Amniotic stem cell (primary cell): ENCODE data around the gene MAGI1.
"Not testable (repeated sequence)": the region's sequence is repeated elsewhere in the genome, so short reads cannot be mapped to it uniquely, and the experiment has no call there.

Experiments used
- DNase-seq: peaks from one replicate; lab custom pipeline; 2025; lab: John Stamatoyannopoulos, UW

Gene MAGI1

DNA sequence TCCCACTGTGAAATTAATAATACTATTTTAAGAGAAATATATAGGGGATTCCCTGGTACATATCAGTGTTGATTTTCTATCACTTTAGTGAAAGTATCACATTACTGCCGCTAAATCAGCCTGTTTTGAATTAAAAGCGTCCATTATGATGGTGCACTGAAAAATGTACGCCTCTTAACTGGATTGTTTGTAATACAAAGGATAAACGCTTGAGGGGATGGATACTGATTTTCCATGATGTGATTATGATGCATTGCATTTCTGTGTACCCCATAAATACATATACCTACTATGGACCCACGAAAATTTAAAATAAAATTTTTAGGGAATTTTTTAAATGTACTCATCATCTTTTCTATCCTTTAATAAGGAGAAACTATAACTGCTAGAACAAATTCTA is 478.6 kb downstream of the MAGI1 start:
- no peak for DNase-seq

DNA sequence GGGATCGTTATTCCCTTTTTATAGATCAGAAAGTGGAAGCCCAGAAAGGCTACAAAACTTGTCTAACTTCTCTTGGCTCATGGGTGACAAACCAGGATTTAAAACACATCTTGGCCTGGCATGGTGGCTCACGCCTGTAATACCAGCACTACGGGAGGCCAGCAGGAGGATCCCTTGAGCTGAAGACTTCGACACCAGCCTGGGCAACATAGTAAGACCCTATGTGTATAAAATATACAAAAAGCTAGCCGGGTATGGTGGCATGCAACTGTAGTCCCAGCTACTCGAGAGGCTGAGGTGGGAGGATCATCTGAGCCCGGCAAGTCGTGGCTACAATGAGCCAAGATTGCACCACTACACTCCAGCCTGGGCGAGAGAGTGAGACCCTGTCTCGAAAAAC is 479.1 kb downstream of the MAGI1 start:
- DNase-seq, result no peak

DNA sequence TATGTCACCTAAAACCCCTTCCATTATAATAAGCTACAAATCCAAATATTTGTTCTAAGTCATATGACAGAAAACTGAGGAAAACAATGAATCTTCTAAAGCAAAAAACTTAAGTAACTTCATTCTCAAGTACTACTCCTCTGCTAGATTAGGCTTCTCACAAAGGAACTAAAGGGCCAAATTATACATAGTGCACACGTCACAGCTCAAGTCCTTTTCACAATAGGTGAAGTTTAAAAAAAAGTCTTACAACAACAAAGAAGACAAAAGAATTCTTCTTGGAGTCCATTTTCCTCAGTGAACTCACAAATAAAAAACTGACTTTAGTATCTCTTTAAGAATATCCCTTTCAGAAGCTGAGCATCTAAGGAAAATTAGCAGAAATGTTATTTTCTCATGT is 479.9 kb downstream of the MAGI1 start:
- no peak for DNase-seq

DNA sequence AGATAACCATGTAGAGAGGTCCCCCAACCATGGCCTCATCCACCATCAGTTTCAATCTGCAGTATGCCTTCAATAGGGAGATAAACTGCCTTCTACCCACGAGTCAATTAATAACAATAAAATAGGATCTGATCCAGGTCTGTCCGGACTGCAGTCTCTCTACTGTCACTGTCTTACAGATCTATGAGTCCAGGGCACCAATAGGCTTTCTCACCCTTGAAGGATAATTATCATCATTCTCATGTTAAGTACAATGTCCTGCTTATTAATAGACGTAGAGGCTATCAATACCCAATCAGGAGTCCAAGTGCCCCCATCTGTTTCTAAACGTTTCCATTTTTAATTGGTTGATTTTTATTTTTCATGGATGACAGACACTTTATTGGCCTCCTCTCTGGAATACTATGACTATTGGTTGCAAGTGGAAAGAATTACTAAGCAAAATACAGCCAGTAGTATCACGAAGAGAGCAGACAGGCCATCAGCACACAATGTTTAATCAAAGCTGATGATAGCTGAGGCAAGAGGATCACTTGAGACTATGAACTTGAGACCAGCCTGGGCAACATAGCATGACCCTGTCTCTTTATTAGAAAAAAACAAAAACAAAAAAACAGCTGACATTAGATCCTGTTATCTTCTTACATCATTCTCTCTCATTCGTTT is 480.7 kb downstream of the MAGI1 start:
- DNase-seq, result no peak

DNA sequence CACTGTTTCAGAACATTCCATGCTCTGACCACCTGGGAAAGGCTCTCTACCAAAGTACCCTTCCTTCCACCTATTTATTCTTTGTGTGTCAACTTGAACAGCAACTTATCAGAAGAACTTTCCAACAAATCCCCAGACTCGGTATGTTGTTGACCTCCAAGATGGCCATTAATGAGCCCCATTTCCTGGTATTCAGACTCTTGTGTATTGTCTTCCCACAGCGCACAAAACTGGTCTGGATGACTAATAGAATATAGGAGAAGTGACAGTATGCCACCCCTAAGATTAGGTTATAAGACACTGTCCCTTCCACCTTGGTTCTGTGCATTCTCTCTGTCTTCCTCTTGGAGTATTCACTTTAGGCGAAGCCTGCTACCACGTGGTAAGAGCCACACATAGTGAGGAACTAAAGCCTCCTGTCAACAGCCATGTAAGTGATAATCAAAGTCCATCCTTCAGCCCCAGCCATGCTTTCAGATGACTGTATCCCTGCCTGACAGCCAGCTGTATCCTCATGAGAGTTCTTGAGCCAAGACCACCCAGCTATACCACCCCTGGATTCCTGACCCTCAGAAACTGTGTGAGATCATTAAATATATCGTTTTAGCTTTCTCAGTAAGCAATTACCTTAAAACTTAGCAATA is 481.7 kb downstream of the MAGI1 start:
- DNase-seq, result no peak

DNA sequence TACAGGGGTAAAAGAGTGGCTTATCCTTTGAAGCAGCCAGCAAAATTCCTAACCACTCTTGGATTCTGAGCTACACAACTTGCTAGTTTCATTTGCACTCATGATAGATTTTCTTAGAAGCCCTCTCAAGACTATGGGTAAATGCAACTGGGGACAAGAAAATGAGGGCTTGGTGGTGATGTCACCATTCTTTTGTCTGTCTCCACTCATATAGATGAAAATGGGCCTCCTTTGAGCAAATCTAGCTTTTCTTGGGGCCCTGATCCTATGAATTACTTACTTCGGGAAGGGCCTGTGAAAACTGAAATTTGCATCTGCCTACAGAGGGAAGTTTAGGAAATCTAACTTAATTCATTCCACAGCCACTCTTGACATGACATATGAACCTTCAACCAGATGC is 486.3 kb downstream of the MAGI1 start:
- no peak for DNase-seq

DNA sequence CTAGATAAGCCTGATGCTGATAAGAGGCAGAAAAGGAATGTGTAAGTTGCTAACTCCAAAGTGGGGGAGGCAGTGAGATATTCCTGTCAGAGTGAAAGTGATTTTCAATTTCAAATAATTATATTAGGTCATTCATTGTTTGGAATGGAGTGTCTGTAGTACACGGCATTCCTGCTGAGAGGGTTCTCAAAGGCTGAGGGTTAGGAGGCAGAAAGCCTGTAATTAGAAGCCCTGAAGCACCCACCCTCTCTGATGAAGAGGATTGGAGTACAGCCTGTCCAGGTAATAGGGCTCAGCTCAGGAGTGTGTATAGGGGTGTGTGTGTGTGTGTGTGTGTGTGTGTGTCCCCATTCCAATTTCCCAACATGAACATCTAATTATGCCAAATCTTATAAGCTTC is 486.8 kb downstream of the MAGI1 start:
- DNase-seq, result no peak

DNA sequence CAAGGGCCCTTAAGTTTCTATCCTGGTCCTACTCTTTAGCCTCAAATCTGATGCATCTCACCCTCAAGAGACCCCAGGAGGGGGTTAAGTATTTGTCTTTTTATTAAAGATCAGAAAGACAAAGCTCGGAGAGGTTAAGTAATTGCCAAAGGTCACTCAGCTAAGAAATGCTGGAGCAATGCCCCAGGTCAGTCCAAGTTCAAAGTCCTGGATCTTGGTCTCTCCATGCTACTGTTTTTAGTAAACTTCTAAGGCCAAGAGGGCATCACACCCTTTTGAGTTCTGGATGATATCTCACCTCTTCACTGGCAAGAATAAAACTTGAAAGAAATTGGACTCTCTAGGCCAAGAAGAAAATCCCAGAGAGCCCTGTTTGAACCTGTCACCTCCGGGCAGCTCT is 488.6 kb downstream of the MAGI1 start:
- no peak for DNase-seq

DNA sequence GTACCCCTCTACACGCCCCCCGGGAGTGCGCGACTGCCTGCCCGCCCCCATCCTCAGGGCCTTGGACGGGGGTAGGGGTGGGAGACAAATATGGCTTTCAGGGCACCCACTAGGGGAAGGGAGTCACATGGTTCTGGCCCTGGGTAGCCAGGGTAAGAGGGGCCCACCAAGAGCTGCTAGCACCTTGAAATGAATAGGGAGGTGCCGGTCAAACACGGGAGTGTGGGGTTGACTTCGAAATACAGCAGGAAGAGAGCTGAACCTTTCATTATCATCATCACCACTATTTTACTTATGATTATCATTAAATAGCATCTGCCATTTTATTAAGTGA is 489.1 kb downstream of the MAGI1 start:
- no peak for DNase-seq

DNA sequence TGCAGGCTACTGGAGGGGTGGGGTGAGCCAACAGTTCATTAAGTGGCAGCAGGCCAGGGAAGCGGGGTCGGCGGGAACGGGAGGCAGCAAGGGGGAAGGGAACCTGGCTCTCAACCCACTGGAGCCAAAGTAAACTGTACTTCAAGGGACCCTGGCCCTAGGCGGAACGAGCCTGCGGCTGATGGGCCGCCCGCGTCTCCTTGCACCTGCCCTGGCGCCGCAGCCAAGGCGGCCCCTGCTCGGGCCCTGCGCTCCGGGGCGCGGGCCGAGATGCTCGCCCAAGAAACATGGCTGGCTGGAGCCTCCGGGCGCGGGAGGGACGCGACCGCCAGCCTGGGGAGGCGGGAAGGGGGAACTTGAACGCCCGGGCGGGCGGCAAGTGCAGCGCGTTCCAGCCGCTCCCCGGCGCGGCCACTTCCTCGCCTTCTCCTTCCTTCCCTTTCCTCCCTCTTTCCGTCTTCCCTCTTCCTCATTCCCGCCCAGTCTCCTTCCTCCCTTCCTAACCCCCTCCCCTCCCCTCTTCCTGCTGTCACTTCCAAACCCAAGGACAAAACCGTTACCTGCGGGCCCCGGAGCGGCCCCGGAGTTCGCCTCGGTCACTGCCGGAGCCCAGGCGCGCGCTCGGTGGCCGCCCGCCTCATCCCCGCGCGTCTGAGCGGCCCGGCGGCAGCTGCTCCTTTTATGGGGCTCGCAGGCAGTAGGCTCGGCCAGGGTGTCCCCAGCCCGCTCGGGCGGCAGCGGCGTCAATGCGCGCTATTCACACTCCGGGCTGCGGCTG is 489.7 kb downstream of the MAGI1 start:
- no peak for DNase-seq

DNA sequence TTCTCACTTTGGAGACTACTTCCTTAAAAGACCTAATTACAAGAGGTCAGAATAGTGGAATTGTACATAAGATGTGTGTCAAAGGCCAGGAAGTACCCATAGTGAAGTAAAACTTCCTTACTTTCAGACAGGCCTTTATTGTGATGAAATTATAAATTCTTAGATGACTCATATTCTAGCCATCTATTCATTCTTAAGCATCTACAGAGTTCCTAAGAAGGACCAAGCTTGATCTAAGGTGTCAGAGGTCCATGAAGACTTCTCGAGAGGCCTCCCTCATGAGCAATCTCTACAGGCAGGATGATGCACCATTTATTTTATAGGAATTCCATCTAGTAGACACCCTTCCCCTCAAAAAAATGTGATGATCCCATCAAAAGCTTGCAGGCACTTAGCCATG is 493.3 kb downstream of the MAGI1 start:
- DNase-seq, result no peak

DNA sequence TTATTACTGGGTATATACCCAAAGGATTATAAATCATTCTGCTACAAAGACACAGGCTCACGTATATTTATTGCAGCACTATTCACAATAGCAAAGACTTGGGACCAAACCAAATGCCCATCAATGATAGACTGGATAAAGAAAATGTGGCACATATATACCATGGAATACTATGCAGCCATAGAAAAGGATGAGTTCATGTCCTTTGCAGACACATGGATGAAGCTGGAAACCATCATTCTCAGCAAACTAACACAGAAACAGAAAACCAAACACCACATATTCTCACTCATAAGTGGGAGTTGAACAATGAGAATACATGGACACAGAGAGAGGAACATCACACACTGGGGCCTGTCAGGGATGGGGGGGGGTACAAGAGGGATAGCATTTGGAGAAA is 495.3 kb downstream of the MAGI1 start:
- not testable (repeated sequence) for DNase-seq

DNA sequence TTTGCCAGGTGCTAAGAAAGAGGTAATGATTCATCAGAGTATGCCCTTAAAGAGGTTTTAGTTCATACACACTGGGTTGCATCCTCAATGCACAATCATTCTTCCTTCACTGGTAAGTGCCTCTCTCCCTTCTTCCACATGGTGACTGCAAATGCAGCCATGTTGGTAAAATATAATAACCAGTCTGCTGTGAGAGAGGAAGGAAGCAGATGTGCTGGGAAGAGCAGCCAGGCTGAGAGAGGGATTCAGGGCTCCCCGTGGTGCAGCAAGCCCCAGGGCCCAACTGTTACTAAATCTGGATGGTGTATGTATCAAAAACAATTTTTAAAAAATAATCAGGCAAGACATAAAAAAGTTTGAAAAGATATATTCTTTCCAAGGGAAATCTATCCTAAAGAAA is 498.1 kb downstream of the MAGI1 start:
- DNase-seq, result no peak

DNA sequence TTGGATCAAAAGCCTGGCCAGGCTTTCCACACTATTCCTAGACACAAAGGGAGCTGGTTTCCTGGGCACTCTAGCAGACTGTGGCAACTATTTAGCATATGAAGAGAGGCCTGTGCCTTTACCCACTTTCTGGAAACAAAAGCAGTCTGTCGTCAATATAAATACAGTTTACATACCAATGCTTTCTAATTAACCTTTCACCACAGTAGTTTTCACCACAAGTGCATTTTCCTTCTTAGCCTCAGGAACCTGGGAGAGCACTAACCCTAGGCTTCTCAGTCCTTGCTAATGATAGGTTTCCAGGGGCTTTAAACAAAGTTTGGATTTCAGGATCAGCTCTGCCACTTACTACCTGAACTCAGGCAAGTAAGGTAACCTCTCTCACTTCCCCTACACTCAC is 499.1 kb downstream of the MAGI1 start:
- no peak for DNase-seq

DNA sequence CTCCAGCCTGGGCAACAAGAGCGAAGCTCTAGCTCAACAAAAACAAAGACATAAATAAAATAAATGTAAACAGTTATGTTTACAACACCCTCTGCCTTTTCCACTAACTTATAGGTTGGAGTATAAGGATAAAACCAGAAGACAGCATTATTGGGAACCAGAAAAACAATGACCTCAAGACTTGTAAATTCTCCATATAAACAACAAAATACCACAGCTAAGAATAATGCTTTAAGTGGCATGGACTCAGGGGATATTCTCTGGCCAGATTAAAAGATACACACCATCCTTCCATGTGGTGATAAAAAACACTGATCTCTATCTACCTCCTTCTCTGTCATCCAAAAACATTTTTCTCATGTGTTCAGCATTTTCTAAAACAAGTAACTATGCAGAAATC is 500.6 kb downstream of the MAGI1 start:
- no peak for DNase-seq

DNA sequence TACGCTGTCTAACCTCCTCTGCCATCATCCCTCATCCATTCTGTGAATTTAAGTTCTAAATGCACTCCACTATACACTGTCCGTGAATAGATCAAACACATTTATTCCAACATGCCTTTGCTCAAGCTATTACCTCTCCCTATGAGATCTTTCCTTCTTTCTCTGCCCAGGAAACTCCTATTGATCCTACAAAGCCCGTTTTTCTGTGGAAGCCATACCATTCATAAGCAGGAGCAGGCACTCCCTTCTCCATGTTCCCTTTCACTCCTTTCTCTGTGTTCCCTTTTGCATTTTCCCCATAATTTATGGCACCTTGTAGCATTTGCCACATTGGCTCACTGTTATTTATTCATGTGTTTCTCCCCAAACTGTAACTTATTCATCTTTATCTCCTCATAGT is 501.6 kb downstream of the MAGI1 start:
- DNase-seq, result no peak

DNA sequence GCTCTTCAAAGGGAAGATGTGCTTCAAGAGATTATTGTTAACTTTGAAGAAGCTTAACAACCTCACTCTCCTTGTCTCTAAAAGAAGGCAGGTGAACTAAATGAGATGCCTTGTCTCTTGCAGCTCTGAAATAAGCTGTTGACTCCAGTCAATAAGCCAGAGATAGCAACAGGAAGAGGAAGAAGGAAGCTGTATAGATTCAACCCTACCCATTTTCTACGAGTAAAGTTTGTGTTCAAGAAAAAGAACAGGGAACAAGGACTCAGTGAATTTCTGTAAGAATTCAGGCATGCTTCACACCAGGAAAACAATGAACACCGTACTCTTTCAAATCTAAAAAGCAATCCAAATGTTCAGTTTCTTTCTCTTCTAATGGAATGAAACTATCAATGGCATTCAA is 503.5 kb downstream of the MAGI1 start:
- no peak for DNase-seq

DNA sequence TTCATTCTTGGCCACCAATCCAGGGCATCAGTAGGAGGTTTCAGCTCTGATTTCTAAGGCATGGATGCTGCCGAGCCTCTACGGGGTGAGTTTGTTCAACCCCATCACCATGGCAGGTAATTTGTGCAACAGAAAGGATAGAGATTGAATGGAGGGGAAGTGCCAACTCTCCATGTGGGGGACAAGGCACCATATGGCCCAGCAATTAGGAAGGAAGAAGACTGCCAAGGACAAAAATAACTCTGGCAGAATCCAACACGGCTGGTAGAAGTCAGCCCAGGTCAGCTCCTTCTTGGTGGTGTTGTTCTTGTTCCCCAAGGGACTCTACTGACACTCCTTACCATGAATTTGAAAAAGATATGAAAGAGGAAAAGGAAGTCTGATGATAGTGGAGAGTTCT is 503.9 kb downstream of the MAGI1 start:
- DNase-seq, result no peak

DNA sequence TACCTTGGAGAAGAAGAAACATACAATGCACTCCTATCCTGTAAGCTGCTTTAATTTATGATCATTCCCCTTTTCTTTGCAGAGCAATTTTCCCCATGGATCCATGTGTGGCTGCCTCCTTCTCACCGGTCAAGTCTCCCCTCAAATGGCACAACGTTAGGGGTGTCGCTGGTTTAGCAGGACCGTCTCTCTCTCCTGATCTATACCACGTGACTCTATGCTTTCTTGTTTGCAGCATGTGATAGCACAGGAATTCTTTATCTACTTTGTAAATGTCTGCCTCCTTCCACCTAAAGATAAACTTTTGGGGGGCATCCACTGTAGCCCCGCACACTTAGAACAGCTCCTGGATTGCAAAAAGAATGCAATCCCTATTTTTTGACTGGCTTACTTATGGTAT is 506.0 kb downstream of the MAGI1 start:
- DNase-seq, result no peak

DNA sequence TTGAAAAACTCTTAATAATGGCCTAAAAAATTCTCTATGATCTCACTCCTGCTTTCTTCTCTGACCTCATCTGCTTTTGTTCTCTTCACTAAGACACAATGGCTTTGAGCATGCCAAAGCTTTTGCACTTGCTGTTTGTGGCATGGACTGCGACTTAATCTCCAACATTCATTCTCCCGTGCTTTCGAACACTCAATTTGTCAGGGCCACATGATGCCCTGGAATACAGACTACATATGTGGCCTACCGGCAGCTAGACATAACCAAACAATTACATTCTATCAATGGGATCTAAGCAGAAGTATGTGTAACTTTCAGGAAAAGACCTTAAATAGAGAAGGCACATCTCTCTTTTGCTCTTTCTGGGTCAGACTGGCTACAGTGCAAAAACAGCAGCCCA is 506.5 kb downstream of the MAGI1 start:
- no peak for DNase-seq

DNA sequence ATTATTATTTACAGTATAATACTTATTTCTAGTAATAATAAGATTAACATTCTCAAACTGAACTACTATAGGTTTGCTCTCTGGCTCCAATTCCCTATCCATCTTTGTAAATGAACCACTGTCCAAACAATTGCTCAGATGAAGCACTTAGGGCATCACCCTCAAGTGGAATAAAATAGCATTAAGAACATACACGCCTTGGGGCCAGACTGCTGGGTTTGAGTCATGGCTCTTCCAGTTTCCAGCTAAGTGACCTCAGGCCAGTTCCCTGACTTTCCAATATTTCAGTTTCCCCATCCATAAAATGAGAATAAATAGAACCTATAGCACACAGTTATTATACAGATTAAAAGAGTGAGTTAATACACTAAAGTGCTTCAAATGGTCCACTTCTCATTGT is 507.2 kb downstream of the MAGI1 start:
- DNase-seq, result no peak

DNA sequence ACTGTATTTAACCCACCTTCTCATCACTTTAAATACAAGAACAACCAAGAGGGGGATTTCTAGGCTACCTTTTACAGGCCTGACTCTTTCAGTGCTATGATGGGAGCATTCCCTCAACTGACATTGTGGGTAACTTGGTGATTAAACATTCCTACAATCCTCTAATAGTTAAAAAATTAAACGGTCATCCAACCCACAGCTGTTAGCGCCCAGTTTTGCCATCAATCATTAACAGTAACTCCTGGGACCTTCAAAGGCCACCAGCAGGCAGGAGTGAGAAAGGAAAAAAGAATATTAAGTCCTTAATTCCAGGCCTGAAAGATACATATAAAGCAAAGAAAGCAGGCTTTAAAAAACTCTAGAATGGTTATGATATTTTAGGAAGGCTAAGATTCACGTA is 512.1 kb downstream of the MAGI1 start:
- DNase-seq, result no peak

DNA sequence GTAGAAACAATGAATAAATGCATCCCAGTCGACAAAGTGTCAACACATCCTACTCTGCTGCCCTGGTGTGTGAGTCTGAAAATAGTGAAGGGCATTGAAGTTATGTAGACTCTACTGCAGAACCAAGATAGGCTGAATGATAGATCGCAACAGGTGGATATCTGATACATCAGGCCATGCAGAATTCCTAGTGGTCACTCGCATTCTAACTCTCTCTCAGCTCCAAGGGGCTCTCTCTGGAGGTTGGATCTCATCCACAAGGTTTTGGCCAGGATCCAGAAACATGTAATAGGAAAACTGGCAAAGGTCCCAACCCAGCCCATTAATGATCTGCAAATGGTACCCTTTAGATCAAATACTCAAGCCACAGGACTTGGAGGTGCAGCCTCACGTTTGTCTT is 514.1 kb downstream of the MAGI1 start:
- no peak for DNase-seq

DNA sequence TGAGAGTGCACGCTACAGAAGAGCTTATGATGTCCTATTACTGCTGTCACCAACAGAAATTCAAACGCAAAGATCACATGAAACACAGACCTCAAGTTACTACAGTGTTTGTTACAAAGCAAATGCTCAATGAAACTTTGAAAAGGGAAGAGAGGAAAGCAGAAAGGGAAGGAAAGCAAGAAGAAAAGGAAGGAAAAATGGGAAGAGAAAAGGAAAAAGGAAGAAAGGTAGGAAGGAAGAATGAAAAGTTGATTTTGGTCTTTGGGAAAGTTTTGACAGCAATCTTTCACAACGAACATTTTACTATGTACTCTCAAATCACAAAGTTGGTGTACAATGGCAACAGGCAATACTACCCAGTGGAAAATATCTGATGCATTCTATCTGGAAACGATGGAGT is 514.8 kb downstream of the MAGI1 start:
- no peak for DNase-seq
